Hepatocyte (in vitro differentiated cells): ENCODE measurements around the gene CENPC. TPM values are rescaled to one million over a fixed set of nuclear protein-coding genes. Genes with fewer than 3 reads are reported as not detected.

Experiments
- DNase-seq: peaks from one replicate; pipeline ENCODE4 v3.0.0-alpha.2; 2016; ENCODE audit warnings: low spot score
- H2AFZ ChIP-seq: fragments of 200-600 bp; sonication (generic); 2 replicates; pipeline ENCODE4 v1.6.0; 2016; ENCODE audit warnings: antibody characterized with exemption, mild to moderate bottlenecking
- H3K27ac ChIP-seq: fragments of 200-600 bp; sonication (generic); 2 replicates; pipeline ENCODE4 v1.5.1; 2016; ENCODE audit warnings: mild to moderate bottlenecking
- H3K27me3 ChIP-seq: fragments of 200-600 bp; sonication (generic); 2 replicates; pipeline ENCODE4 v1.6.1; 2016
- H3K36me3 ChIP-seq: fragments of 200-600 bp; sonication (generic); replicated peaks from 2 replicates; pipeline ENCODE4 v1.5.1; 2016; ENCODE audit warnings: low read depth; ENCODE audit not compliant: insufficient read depth
- H3K4me1 ChIP-seq: fragments of 200-600 bp; sonication (generic); 2 replicates; pipeline ENCODE4 v1.5.1; 2016; ENCODE audit warnings: mild to moderate bottlenecking, moderate library complexity; ENCODE audit not compliant: insufficient read depth
- H3K4me2 ChIP-seq: fragments of 200-600 bp; sonication (generic); 2 replicates; pipeline ENCODE4 v1.6.0; 2016
- H3K4me3 ChIP-seq: fragments of 200-600 bp; sonication (generic); 2 replicates; pipeline ENCODE4 v1.5.1; 2016; ENCODE audit warnings: mild to moderate bottlenecking
- H3K79me2 ChIP-seq: fragments of 200-600 bp; sonication (generic); 2 replicates; pipeline ENCODE4 v1.6.0; 2017; ENCODE audit warnings: mild to moderate bottlenecking
- H3K9me2 ChIP-seq: fragments of 200-600 bp; sonication (generic); replicated peaks from 2 replicates; pipeline ENCODE4 v1.6.0; 2017; ENCODE audit warnings: mild to moderate bottlenecking; ENCODE audit not compliant: insufficient read depth
- H3K9me3 ChIP-seq: fragments of 200-600 bp; sonication (generic); 2 replicates; pipeline ENCODE4 v1.5.1; 2016; ENCODE audit warnings: low read depth, mild to moderate bottlenecking
- H4K20me1 ChIP-seq: fragments of 200-600 bp; sonication (generic); 2 replicates; pipeline ENCODE4 v1.6.0; 2016; ENCODE audit warnings: mild to moderate bottlenecking; ENCODE audit not compliant: insufficient read depth, poor library complexity, severe bottlenecking
- EZH2 ChIP-seq: fragments of 200-600 bp; sonication (generic); IDR thresholded peaks from 2 replicates; pipeline ENCODE4 v1.6.1; 2016; ENCODE audit warnings: antibody characterized with exemption, mild to moderate bottlenecking, borderline replicate concordance
- EZH2phosphoT487 ChIP-seq: fragments of 200-600 bp; sonication (generic); IDR thresholded peaks from one replicate; pipeline ENCODE4 v1.6.1; 2018; ENCODE audit warnings: antibody characterized with exemption, mild to moderate bottlenecking, low read depth, moderate library complexity; ENCODE audit not compliant: unreplicated experiment, severe bottlenecking
- WGBS: methylation state at CpG from one replicate; pipeline ENCODE4 v1.1.6; 2016; ENCODE audit warnings: low lambda C conversion rate; ENCODE audit errors: missing lambda C conversion rate; 5-methylcytosine and 5-hydroxymethylcytosine counted together
- polyA plus RNA-seq: library from polyadenylated mRNA; unstranded; fragments of >200 nt; fragmentation: Nextera tagmentation; extraction: Ambion mirVana; gene quantifications from 2 replicates; pipeline ENCODE4 v1.2.1, GENCODE V29; 2016
- total RNA-seq: library from RNA; depleted of rRNA; stranded (reverse); fragments of >200 nt; gene quantifications from 2 replicates; pipeline ENCODE4 v1.2.3, GENCODE V29; 2014
- TF ChIP-seq, protein P1 (sequence below): fragments of 200-600 bp; sonication (generic); IDR thresholded peaks from 2 replicates; pipeline ENCODE4 v1.5.1; 2016; ENCODE audit warnings: antibody characterized with exemption, mild to moderate bottlenecking; ENCODE audit not compliant: poor library complexity

CENPC gene
- total and polyA plus RNA-seq, 2 experiments from 2014 or later, result 11.2 to 20.8 TPM

DNA sequence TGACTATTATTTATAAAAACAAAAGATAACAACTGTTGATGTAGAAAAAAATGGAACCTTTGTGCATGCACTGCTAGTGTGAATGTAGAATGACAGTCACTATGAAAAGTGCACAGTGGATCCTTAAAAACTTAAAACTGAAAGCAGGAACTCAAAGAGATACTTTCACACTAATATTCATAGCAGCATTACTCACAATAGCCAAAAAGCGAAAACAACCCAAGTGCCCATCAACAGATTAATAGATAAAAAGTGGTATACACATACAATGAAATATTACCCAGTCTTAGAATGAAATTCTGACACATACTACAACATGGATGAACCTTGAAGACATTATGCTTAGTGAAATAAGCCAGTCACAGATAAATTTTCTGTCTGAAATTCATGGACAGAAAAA is 23.8 kb downstream of the CENPC start:
- Histone ChIP-seq H3K4me1 (no peaks in the 10 kb centered on the region), H2AFZ (no peak overlapping the region), H3K27ac (no peak overlapping the region), H4K20me1 (no peaks in the 10 kb centered on the region), H3K79me2 (peaks cover 48% of the 10 kb centered on the region), H3K4me3 (no peak overlapping the region), H3K27me3 (no peaks in the 10 kb centered on the region), H3K36me3 (no peaks in the 10 kb centered on the region), H3K9me2 (no peaks in the 10 kb centered on the region), H3K9me3 (no peaks in the 10 kb centered on the region), H3K4me2 (no peak overlapping the region)
- DNase-seq, result no peak
- 100% methylated on average over 1 of the region's 1 CpG for WGBS
- no peak for TF ChIP-seq EZH2phosphoT487

DNA sequence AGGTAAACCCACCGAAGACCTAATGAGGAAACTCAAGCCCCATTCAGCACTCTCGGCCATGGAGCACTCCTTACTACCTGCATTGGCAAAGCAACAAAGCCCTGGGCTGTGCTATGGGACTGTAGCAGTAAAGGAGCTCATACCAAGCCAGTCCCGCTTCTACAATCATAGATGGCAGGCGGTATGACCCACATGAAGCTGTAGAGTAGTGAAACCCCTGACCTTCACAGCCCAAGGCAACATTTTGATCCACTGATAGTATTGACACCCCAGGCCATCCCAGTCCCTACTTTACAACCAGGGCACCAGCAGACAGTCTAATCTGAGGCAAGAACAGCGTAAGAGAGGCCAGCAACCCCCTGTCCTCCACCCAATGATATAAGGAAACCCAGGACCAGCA is 25.2 kb downstream of the CENPC start:
- Histone ChIP-seq H2AFZ (no peak overlapping the region), H3K27ac (no peak overlapping the region), H4K20me1 (no peaks in the 10 kb centered on the region), H3K4me3 (no peak overlapping the region), H3K4me2 (no peak overlapping the region), H3K9me2 (no peaks in the 10 kb centered on the region), H3K36me3 (no peaks in the 10 kb centered on the region), H3K4me1 (no peaks in the 10 kb centered on the region), H3K27me3 (no peaks in the 10 kb centered on the region), H3K79me2 (peaks cover 36% of the 10 kb centered on the region), H3K9me3 (no peaks in the 10 kb centered on the region)
- DNase-seq, result no peak
- WGBS, result 95% methylated on average over 5 of the region's 5 CpGs
- no peak for TF ChIP-seq EZH2phosphoT487
- TF ChIP-seq, protein P1, sequence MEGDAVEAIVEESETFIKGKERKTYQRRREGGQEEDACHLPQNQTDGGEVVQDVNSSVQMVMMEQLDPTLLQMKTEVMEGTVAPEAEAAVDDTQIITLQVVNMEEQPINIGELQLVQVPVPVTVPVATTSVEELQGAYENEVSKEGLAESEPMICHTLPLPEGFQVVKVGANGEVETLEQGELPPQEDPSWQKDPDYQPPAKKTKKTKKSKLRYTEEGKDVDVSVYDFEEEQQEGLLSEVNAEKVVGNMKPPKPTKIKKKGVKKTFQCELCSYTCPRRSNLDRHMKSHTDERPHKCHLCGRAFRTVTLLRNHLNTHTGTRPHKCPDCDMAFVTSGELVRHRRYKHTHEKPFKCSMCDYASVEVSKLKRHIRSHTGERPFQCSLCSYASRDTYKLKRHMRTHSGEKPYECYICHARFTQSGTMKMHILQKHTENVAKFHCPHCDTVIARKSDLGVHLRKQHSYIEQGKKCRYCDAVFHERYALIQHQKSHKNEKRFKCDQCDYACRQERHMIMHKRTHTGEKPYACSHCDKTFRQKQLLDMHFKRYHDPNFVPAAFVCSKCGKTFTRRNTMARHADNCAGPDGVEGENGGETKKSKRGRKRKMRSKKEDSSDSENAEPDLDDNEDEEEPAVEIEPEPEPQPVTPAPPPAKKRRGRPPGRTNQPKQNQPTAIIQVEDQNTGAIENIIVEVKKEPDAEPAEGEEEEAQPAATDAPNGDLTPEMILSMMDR, result no peak
- no peak for TF ChIP-seq EZH2

DNA sequence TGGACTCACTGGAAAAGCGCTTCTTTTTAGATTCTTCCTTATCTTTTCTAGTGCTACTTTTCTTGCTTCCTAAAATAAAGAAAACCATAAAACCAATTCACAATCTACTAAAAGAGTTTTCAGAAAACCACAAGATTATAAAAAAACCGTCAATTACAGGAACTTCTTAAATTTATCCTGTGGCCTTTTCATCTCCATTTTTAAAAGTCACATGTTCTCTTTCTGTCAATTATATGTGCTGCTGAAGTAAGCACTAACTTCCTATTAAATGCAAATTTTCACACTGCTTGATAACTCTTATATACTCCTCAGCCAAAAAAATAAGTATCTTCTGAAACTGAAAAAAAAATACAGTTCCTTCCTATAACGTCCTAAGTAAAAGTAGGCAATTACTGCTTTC is 32.8 kb downstream of the CENPC start:
- no peak for DNase-seq
- Histone ChIP-seq H2AFZ (no peak overlapping the region), H3K9me2 (no peaks in the 10 kb centered on the region), H3K4me1 (no peaks in the 10 kb centered on the region), H3K9me3 (no peaks in the 10 kb centered on the region), H3K36me3 (no peaks in the 10 kb centered on the region), H3K4me3 (no peak overlapping the region), H3K4me2 (no peak overlapping the region), H3K27ac (no peak overlapping the region), H4K20me1 (no peaks in the 10 kb centered on the region), H3K27me3 (no peaks in the 10 kb centered on the region), H3K79me2 (no peaks in the 10 kb centered on the region)
- TF ChIP-seq EZH2 (no peak), EZH2phosphoT487 (no peak)
- TF ChIP-seq, protein P1, result no peak
- WGBS, result 96% methylated on average over 3 of the region's 3 CpGs

DNA sequence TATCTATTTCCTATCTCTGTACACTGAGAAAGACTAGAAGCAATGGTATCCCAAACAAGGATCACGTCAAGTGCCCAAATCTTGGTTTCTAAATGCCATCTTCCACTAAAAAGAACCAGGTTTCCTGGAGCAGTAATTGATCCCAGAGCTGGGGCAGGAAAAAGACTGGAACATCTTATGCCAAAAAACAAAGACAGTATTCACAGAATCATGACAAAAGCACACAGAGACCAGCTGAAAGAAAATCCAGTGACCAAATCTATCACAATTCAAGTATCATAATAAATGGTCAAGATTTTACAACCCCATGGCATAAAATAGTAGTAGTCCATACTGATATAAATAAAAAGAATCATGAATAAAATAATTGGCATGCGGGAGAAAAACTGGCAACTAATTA is 44.9 kb downstream of the CENPC start:
- H3K9me2 ChIP-seq, result no peaks in the 10 kb centered on the region
- no peak for TF ChIP-seq EZH2
- TF ChIP-seq, protein P1, result no peak
- TF ChIP-seq EZH2phosphoT487, result no peak
- H4K20me1 ChIP-seq, result no peaks in the 10 kb centered on the region
- no peaks in the 10 kb centered on the region for H3K79me2 ChIP-seq
- no peak overlapping the region for H3K27ac ChIP-seq
- H3K36me3 ChIP-seq, result no peaks in the 10 kb centered on the region
- no peaks in the 10 kb centered on the region for H3K4me1 ChIP-seq
- H3K4me2 ChIP-seq, result no peak overlapping the region
- DNase-seq, result no peak
- H2AFZ ChIP-seq, result no peak overlapping the region
- H3K9me3 ChIP-seq, result no peaks in the 10 kb centered on the region
- no peaks in the 10 kb centered on the region for H3K27me3 ChIP-seq
- 96% methylated on average over 2 of the region's 2 CpGs for WGBS
- H3K4me3 ChIP-seq, result no peak overlapping the region
